Lower leg skin (tissue), 4 donors: ENCODE data around the gene CD83. TPM values are rescaled to one million over a fixed set of nuclear protein-coding genes. Genes with fewer than 3 reads are reported as not detected.

Experiments
- DNase-seq, 2 donors: peaks; one replicate each; pipeline ENCODE4 v3.0.0-alpha.2; 2019; ENCODE audit warnings: low spot score in 2 of 2
- H3K4me3 ChIP-seq: fragments of 200-600 bp; sonication (generic); 2 replicates; pipeline ENCODE4 v1.5.1; 2017; ENCODE audit warnings: mild to moderate bottlenecking, low read depth; ENCODE audit not compliant: poor library complexity, severe bottlenecking
- POLR2A ChIP-seq, 2 donors: fragments of 450-650 bp; IDR thresholded peaks; one replicate each; pipeline ENCODE4 v1.6.1; 2016 to 2017; ENCODE audit warnings: antibody characterized with exemption in 2 of 2, mild to moderate bottlenecking in 1 of 2, moderate library complexity in 1 of 2
- WGBS, 2 donors: methylation state at CpG; one replicate each; pipeline ENCODE4 v1.1.5; 2018; 5-methylcytosine and 5-hydroxymethylcytosine counted together
- intact Hi-C: fragments of 100-400 bp; cut with DNase I; formaldehyde crosslinking; loops from one replicate; pipeline ENCODE4 v1.15.0; 2023; ENCODE audit warnings: low total_unique reads
- total RNA-seq, 4 donors: library from RNA; depleted of rRNA; stranded (reverse); fragments of >200 nt; gene quantifications; one replicate each; pipeline ENCODE4 v1.1.0, GENCODE V29; 2016
- TF ChIP-seq, protein P1 (sequence below), 3 donors: fragments of 450-650 bp; IDR thresholded peaks; one replicate each; pipeline ENCODE4 v1.5.1; 2016; ENCODE audit warnings: antibody characterized with exemption in 3 of 3, mild to moderate bottlenecking in 3 of 3, moderate library complexity in 2 of 3

The CD83 gene
- total RNA-seq, 4 donors from 2014 or later = 2.2 to 4.4 (median 3.4) TPM

DNA sequence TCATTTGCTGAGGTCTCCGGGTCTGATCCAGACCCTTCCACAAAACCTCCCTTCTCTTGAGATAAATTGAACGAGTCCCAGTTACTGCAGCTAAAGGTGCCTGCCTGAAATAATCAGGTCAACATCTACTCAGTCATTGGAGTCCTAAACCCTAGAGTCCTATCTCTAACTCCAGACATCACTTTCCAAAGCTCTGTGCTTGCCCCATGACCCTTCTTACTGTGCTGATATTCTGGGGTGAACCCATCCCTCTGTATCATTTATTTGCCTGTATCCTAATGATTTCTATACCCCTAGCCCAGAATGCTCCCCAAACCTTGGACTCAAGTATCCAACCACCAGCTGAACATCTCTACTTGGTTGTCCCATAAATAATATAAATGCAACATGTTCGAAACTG lies 35.7 kb downstream of the CD83 start:
- no peak overlapping the region for H3K4me3 ChIP-seq
- 93 to 94% methylated on average over 3 of the region's 3 CpGs for WGBS, 2 donors
- TF ChIP-seq, protein P1, sequence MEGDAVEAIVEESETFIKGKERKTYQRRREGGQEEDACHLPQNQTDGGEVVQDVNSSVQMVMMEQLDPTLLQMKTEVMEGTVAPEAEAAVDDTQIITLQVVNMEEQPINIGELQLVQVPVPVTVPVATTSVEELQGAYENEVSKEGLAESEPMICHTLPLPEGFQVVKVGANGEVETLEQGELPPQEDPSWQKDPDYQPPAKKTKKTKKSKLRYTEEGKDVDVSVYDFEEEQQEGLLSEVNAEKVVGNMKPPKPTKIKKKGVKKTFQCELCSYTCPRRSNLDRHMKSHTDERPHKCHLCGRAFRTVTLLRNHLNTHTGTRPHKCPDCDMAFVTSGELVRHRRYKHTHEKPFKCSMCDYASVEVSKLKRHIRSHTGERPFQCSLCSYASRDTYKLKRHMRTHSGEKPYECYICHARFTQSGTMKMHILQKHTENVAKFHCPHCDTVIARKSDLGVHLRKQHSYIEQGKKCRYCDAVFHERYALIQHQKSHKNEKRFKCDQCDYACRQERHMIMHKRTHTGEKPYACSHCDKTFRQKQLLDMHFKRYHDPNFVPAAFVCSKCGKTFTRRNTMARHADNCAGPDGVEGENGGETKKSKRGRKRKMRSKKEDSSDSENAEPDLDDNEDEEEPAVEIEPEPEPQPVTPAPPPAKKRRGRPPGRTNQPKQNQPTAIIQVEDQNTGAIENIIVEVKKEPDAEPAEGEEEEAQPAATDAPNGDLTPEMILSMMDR (IDR thresholded peaks at IDR 0.05) = no peak
- no peak for TF ChIP-seq POLR2A (IDR thresholded peaks at IDR 0.05)
- DNase-seq = no peak
- intact Hi-C loops = no loop called here

DNA sequence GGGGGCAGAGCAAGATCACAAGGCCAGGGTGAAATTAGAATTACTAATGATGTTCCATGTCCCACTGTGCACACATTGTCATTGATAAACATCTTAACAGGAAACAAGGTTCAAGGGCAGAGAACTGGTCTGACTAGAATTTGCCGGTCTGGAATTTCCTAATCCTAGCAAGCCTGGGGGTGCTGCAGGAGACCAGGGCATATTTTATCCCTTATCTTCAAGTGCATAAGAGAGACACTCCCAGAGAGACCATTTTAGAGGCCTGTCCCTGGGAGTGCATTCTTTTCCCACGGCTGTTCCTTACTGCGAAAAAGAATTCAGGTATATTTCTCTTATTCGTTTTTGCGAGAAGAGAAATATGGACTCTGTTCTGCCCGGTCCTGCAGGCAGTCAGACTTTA lies 41.5 kb downstream of the CD83 start:
- 87 to 88% methylated on average over 6 of the region's 6 CpGs for WGBS, 2 donors
- intact Hi-C loops = no loop called here
- TF ChIP-seq POLR2A (IDR thresholded peaks at IDR 0.05) = no peak
- TF ChIP-seq, protein P1 (IDR thresholded peaks at IDR 0.05) = no peak
- H3K4me3 ChIP-seq = no peak overlapping the region
- no peak for DNase-seq

DNA sequence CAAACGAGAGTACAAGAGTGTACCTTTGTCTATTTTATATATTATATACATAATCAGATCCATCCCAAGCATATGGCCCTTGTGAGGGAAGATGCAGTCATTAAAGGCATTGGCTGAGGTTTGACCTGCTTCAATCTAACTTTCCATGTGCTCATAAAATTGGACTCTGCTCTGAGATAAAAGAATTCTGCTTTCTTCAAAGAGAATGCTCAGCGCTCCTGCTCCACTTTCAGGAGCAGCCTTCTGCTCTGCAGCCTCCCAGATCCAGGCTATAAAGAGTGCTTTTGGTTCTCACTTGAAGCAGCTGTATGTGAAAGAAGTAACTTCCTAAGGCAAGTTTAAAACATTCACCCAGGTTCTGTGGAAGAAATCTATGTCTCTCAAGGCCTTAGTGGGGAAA lies 45.3 kb downstream of the CD83 start:
- no peak for TF ChIP-seq POLR2A (IDR thresholded peaks at IDR 0.05)
- TF ChIP-seq, protein P1 (IDR thresholded peaks at IDR 0.05) = no peak
- no peak overlapping the region for H3K4me3 ChIP-seq
- DNase-seq = no peak
- WGBS, 2 donors = 89 to 97% methylated on average over 2 of the region's 2 CpGs
- intact Hi-C loops = no loop called here

DNA sequence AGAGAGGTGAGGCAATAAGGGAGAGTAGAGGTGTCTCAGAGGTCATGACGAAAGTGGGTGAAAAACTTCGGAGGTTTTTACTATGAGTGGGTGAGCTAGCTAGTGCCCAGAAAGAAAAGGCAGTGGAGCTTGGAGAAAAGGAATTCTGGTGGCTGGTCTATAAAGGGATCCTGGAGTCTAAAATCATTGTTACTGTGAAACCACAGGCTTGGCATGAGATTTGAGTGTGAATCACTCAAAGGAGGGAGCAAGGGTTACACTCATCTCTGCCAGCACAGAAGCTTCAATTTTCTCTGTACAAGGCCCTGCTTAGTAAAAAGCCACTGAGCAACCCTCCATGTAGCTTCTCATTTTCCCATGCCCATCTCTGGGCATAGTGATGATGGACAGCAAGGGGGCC lies 47.5 kb downstream of the CD83 start:
- TF ChIP-seq, protein P1 (IDR thresholded peaks at IDR 0.05) = no peak
- no peak for TF ChIP-seq POLR2A (IDR thresholded peaks at IDR 0.05)
- intact Hi-C loops = no loop called here
- DNase-seq = no peak

DNA sequence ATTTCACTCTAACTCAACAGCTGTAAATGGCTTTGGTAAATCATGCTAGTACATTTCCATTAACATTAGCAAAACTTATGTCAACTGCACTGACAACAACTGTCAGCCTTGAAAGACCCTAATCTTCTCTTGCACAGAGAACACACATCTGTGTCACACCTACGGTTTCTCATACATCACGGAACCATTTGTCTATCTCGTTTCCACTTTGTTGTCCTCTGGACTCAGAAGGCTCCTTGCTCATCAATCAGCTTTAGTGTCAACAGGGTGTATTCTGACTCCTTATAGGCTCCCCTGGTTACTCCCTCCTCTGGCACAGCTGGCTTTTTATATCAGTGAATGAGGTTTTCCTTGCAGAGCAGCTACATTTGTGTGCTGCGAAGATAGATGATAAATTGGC lies 49.3 kb downstream of the CD83 start:
- TF ChIP-seq POLR2A (IDR thresholded peaks at IDR 0.05) = no peak
- TF ChIP-seq, protein P1 (IDR thresholded peaks at IDR 0.05) = no peak
- intact Hi-C loops = no loop called here
- no peak for DNase-seq
- 72 to 77% methylated on average over 4 of the region's 4 CpGs for WGBS, 2 donors
- no peak overlapping the region for H3K4me3 ChIP-seq

More for the DNA sequence above, 47.5 kb downstream of the CD83 start:
- H3K4me3 ChIP-seq = no peak overlapping the region
- WGBS, 2 donors = 70 to 77% methylated on average over 2 of the region's 2 CpGs

DNA sequence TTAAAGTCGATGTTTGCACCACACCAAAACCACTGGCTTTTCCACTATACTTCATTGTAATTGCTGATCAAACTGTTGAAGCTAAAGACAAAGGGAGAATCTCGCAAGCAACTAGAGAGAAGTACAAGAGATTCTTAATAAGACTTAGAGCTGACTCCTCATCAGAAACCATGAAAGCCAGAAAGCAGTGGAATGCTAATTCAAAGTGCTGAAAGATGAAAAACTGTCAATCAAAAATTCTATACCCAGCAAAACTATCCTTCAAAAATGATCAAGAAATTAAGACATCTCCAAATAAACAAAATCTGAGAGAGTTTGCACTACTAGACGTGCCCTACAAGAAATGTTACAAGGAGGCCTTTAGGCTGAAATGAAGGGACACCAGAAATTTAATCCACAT lies 52.6 kb downstream of the CD83 start:
- no peak for TF ChIP-seq POLR2A (IDR thresholded peaks at IDR 0.05)
- TF ChIP-seq, protein P1 (IDR thresholded peaks at IDR 0.05) = no peak
- 89 to 93% methylated on average over 3 of the region's 3 CpGs for WGBS, 2 donors
- no peak for DNase-seq
- no peak overlapping the region for H3K4me3 ChIP-seq
- intact Hi-C loops = no loop called here
